ENCODE data around the gene TPH1.

- no peak for TF ChIP-seq CTCF (IDR thresholded peaks at IDR 0.05)
- TF ChIP-seq, protein P1, sequence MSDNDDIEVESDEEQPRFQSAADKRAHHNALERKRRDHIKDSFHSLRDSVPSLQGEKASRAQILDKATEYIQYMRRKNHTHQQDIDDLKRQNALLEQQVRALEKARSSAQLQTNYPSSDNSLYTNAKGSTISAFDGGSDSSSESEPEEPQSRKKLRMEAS (CRISPR knock-in tag; IDR thresholded peaks at IDR 0.05): no peak
- no peak for TF ChIP-seq ATF6 (CRISPR knock-in tag; IDR thresholded peaks at IDR 0.05)
- no peak for TF ChIP-seq NR3C1 (CRISPR knock-in tag; conservative IDR thresholded peaks at IDR 0.05; ENCODE audit: low read depth)
Measured at GRCh38 chr11:18019650-18020049, 26.4 kb downstream of the TPH1 start.
